Embryonic facial prominence (tissue), 1 donor: ENCODE results near the gene PPDPF.
A peak's percentile ranks its signal among the peaks of the same experiment; 100 is the strongest.
"Not testable (repeated sequence)": the region's sequence is repeated elsewhere in the genome, so short reads cannot be mapped to it uniquely, and the experiment has no call there.

Experiments
- DNase-seq: peaks from one replicate; pipeline ENCODE4 v3.0.0-alpha.2; 2016; ENCODE audit errors: extremely low spot score

PPDPF gene

DNA sequence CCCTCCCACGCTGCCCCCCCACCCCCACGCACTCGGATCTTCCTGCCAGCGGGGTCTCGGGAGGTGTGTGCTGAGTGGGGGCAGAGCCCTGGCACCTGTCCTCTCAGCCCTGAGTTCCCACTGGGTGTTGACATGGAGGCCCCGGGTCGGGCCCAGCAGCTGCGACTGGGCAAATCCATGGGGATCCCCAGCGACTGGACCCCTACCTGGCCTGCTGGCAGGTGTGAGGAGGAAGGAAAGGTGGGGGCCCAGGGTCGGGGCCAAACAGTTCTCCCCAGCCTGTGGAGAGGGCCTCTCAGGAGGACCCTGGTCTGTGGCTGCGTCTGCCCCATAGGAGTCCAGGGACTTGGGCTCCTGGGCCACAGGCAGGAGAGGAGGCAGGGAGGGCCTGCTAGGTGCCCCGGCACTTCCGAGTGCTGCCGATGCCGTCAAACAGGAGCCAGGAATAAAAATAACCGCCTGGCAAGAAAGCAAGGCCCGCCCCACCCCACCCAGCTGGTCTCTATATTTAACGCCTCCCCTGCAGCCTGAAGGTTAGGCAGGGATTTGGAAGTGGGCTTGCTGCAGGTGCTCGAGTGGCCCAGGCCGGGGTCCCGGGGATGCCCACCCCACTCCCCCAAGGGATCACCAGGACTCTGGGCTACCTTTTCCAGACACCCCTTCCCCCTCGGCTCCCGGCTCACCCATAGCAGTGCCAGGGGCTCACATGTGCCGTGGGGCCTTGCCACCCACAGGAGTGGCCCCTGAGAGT, 20.2 kb upstream of the PPDPF start:
- DNase-seq, result no peak

- DNase-seq, result no peak
These were observed 19.4 kb upstream of the PPDPF start for GRCh38 chr20:63500902-63501817.

- DNase-seq, result no peak
These were observed 18.5 kb upstream of the PPDPF start for GRCh38 chr20:63501818-63502670.

GRCh38 chr20:63502671-63503172, 17.8 kb upstream of the PPDPF start:
- no peak for DNase-seq

GRCh38 chr20:63503524-63503923, 17.0 kb upstream of the PPDPF start:
- no peak for DNase-seq

- no peak for DNase-seq
These were observed 15.9 kb upstream of the PPDPF start for GRCh38 chr20:63504642-63505041.

DNA sequence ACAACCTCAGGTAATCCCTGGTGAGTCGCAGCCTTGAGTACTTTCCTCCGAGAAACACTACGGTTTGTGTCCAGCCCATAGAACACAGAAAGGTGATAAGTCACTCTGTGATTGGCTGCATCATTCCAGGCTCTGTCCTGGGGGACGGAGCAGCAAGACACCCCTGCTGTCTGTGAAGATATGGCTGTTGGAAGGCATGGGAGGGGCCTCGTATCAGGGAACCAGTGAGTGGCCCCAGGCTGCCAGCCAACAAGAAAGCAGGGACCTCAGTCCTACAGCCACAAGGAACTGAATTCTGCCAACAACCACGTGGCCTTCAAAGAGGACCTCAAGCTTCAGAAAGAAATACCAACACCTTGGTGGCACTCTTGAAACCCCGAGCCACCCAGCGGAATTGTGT, 15.3 kb upstream of the PPDPF start:
- DNase-seq, result no peak

DNA sequence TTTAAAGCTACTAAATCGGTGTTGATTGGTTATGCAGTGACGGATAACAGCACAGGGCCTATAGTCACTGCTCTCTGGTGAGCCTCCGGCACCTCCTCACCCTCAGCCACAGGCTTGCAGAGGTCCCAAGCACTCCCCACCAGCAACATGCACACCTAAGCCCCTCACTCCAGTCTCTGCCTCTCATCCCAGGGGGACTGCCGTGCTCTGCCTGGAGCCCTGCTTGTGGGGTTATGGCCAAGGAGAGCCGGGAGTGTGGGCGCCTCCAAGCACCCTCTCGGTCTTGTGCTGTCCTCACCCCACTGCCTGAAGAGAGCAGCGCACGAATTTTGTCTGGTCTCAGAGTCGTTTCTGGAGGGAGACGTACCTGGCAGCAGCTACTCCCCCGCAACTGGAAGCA, 14.8 kb upstream of the PPDPF start:
- DNase-seq, result no peak

DNA sequence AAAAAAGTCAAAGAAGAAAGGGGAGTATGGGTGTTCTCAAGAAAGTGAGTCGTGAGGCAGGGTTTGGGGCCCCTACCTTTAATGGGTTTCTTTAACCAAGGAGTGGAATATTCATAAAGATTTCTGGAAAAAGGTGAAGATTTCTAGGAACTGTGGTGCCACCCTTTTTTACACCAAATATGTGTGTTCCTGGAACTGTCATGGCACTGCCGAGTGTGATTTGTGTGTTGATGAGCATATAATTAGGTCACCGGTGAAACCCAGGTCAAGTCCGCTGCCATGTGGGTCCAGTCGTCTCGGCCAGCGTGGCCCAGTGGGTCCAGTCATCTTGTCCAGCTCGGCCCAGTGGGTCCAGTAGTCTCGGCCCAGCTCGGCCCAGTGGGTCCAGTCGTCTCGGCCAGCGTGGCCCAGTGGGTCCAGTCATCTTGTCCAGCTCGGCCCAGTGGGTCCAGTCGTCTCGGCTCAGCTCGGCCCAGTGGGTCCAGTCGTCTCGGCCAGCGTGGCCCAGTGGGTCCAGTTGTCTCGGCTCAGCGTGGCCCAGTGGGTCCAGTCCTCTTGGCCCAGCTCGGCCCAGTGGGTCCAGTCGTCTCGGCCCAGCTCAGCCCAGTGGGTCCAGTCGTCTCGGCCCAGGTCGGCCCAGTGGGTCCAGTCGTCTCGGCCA, 13.4 kb upstream of the PPDPF start:
- no peak for DNase-seq

- no peak for DNase-seq
These were observed 12.3 kb upstream of the PPDPF start for GRCh38 chr20:63508072-63508768.

GRCh38 chr20:63509088-63509564, 11.4 kb upstream of the PPDPF start:
- no peak for DNase-seq

GRCh38 chr20:63513207-63513606, 7.4 kb upstream of the PPDPF start:
- no peak for DNase-seq

DNA sequence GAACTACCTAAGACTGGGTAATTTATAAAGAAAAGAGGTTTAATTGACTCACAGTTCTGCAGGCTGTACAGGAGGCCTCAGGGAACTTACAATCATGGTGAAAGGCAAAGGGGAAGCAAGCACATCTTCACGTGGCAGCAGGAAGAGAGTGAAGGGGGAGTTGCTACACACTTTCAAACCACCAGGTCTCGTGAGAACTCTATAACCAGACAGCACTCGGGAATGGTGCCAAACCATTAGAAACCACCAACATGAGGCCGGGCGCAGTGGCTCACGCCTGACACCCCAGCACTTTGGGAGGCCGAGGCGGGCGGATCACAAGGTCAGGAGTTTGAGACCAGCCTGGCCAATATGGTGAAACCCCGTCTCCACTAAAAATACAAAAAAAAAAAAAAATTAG, 6.0 kb upstream of the PPDPF start:
- DNase-seq, result not testable (repeated sequence)

DNA sequence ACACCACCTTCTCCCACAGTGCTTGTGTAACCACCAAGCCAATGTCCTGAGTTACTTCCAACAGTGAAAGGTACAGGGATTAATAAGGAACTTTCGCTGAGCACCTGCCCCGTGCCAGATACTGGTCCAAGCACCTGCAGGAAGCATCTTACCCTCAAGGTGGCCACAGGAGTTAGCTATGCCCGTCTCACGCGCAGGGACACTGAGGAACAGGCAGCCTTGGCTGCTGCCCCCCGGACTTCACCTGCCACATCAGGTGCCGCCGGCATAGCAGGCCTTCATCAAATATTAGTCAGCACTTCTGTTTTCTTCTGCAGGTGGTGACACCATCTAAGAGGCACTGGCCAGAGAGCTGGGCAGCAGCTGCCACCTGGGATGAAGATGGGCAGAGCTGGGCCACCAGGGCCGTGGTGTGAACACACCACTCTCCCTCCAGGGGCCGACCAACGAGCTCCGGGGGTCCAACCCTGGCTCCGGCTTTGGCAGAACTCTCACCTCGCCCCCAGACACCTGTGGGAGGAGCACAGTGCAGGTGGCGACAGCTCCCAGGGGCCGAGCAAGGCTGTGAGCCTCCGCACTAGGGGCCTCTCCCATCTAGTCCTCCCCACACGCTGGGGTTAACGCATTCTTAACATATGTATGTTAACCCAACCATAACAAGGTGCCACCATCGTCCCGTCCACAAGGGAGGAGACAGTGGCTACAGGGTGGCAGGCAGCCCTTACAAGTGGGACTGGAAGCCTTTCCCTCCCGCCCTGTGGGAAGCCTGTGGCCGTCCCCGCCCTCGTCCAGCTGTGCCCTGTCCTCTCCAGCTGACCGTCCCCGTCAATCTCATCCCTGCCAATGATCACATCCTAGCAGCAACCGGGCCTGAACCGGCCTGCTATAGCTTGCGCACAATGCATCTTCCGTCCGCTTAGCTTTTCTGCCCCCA, 2.9 kb upstream of the PPDPF start:
- no peak for DNase-seq

DNA sequence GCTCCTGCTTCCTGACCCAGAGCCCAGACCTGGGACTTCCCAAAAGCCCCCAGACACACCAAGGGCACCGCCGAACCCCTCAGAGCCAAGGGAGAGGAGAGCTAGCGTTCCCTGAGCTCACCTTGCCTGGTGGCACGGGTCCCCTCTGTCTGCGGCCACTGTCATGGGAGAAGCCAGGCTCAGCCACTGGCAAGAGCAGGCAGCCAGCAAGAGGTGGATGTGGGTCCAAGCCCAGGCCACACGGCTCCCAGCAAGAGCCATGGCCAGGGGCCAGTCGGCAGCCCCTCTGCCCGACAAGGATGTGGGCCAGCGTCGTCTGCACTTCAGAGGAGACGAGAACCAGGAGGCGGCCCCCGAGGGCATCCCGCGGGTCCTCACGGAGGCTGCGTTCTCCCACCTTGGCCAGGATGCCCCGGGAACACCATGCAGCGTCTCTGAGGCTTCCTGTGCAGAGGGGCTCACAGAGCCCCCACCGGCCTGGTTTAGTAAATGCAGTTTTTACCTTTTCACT, 2.2 kb upstream of the PPDPF start:
- no peak for DNase-seq

GRCh38 chr20:63518946-63519667, 1.5 kb upstream of the PPDPF start:
- DNase-seq, result no peak

GRCh38 chr20:63519668-63520503, 679 bp upstream of the PPDPF start:
- DNase-seq, result peak; percentile 38
